ENCODE results near the gene S100Z.

GRCh38 chr5:76851728-76852369, 2.0 kb downstream of the S100Z start:
- no peak for TF ChIP-seq CTCF (IDR thresholded peaks at IDR 0.05; ENCODE audit: insufficient read depth, low read length)
- TF ChIP-seq POLR2AphosphoS5 (IDR thresholded peaks at IDR 0.05; ENCODE audit: low read depth), result no peak
- TF ChIP-seq GABPA (IDR thresholded peaks at IDR 0.05; ENCODE audit: low read depth), result no peak
- no peak for TF ChIP-seq REST (IDR thresholded peaks at IDR 0.05; ENCODE audit: insufficient replicate concordance, low read depth)
- peak; percentile 74; the same call in 1 of the 2 replicates for TF ChIP-seq SPI1 (IDR thresholded peaks at IDR 0.05; ENCODE audit: borderline replicate concordance, low read depth)

All from HL-60 (cell line).